ENCODE data around the gene DYNLL1. TPM values are rescaled to one million over a fixed set of nuclear protein-coding genes. Genes with fewer than 3 reads are reported as not detected.

The DYNLL1 gene
- total and polyA plus RNA-seq, 2 donors (not counting 3 experiments of a cell fraction or from before 2014, with no cell fraction given): 469 to 600 TPM

- H3K9me1 ChIP-seq (replicated peaks; ENCODE audit: control insufficient read depth, extremely low read depth, insufficient read depth, low read length): no peaks in the 10 kb centered on the region
- H3K79me2 ChIP-seq (ENCODE audit: control insufficient read depth, insufficient read depth, low read length): peaks cover 94% of the 10 kb centered on the region
- peaks cover 18% of the 10 kb centered on the region for H4K20me1 ChIP-seq (replicated peaks; ENCODE audit: control insufficient read depth, extremely low read depth, insufficient read depth, low read length)
- FAIRE-seq (no peak), DNase-seq (ENCODE audit: low read depth, low spot score) (peak; percentile 87)
- dilution Hi-C loops (cut with MboI; ENCODE audit: extremely low pct_ligation_motif_present, low sequenced_read_pairs) (no loop called here), intact Hi-C loops (cut with micrococcal nuclease) (no loop called here)
- no peak overlapping the region for H3K4me3 ChIP-seq (replicated peaks in 1 of 3; ENCODE audit: insufficient read depth in 1 of 3, low read depth in 1 of 3, low read length in 3 of 3)
- H2AFZ ChIP-seq (ENCODE audit: low read depth, low read length): no peak overlapping the region
- peaks cover 55% of the 10 kb centered on the region for H3K4me1 ChIP-seq (ENCODE audit: control insufficient read depth, extremely low read depth, insufficient read depth, low read length)
- H3K9ac ChIP-seq (replicated peaks; ENCODE audit: extremely low read depth, insufficient read depth, low read length): no peak overlapping the region
- H3K4me2 ChIP-seq (ENCODE audit: insufficient read depth, low read length): no peak overlapping the region
- BruUV-seq (replicated peaks): no TSS peak
- H3K36me3 ChIP-seq (ENCODE audit: control insufficient read depth in 2 of 2, extremely low read depth in 1 of 2, insufficient read depth in 2 of 2, low read length in 2 of 2): no peaks in the 10 kb centered on the region
- H3K27me3 ChIP-seq (ENCODE audit: control insufficient read depth in 2 of 2, insufficient read depth in 2 of 2, low read length in 2 of 2): no peaks in the 10 kb centered on the region
- CTCF ChIA-PET: no interaction called here
- peak overlapping the region; percentile 8 for H3K27ac ChIP-seq (ENCODE audit: insufficient read depth, low read depth, low read length)
- TF ChIP-seq, protein P1, sequence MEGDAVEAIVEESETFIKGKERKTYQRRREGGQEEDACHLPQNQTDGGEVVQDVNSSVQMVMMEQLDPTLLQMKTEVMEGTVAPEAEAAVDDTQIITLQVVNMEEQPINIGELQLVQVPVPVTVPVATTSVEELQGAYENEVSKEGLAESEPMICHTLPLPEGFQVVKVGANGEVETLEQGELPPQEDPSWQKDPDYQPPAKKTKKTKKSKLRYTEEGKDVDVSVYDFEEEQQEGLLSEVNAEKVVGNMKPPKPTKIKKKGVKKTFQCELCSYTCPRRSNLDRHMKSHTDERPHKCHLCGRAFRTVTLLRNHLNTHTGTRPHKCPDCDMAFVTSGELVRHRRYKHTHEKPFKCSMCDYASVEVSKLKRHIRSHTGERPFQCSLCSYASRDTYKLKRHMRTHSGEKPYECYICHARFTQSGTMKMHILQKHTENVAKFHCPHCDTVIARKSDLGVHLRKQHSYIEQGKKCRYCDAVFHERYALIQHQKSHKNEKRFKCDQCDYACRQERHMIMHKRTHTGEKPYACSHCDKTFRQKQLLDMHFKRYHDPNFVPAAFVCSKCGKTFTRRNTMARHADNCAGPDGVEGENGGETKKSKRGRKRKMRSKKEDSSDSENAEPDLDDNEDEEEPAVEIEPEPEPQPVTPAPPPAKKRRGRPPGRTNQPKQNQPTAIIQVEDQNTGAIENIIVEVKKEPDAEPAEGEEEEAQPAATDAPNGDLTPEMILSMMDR (IDR thresholded peaks at IDR 0.05; ENCODE audit: extremely low read depth in 1 of 2, insufficient read depth in 1 of 2, low read depth in 1 of 2, low read length in 2 of 2): no peak
- TF ChIP-seq EZH2 (IDR thresholded peaks at IDR 0.05; ENCODE audit: borderline replicate concordance, low read depth, low read length, severe bottlenecking) (no peak), MYC (IDR thresholded peaks at IDR 0.05; ENCODE audit: low read depth, low read length) (no peak), FOS (IDR thresholded peaks at IDR 0.05; ENCODE audit: borderline replicate concordance, insufficient read depth, low read length) (no peak), GATA2 (IDR thresholded peaks at IDR 0.05; ENCODE audit: insufficient read depth, insufficient read length, low read depth, low read length) (peak; percentile 27)
- no peaks in the 10 kb centered on the region for H3K9me3 ChIP-seq (replicated peaks; ENCODE audit: control insufficient read depth, insufficient read depth, low read length)
- POLR2A ChIA-PET: no interaction called here
These were observed 44.5 kb downstream of the DYNLL1 start for GRCh38 chr12:120540445-120540844.

GRCh38 chr12:120542166-120542565, 46.3 kb downstream of the DYNLL1 start:
- Histone ChIP-seq H3K4me1 (ENCODE audit: control insufficient read depth, extremely low read depth, insufficient read depth, low read length) (peaks cover 45% of the 10 kb centered on the region), H2AFZ (ENCODE audit: low read depth, low read length) (no peak overlapping the region), H3K9me1 (replicated peaks; ENCODE audit: control insufficient read depth, extremely low read depth, insufficient read depth, low read length) (no peaks in the 10 kb centered on the region), H3K27me3 (ENCODE audit: control insufficient read depth in 2 of 2, insufficient read depth in 2 of 2, low read length in 2 of 2) (no peaks in the 10 kb centered on the region), H3K9ac (replicated peaks; ENCODE audit: extremely low read depth, insufficient read depth, low read length) (no peak overlapping the region), H3K9me3 (replicated peaks; ENCODE audit: control insufficient read depth, insufficient read depth, low read length) (no peaks in the 10 kb centered on the region), H3K27ac (ENCODE audit: insufficient read depth, low read depth, low read length) (no peak overlapping the region), H3K4me3 (replicated peaks in 1 of 3; ENCODE audit: insufficient read depth in 1 of 3, low read depth in 1 of 3, low read length in 3 of 3) (no peak overlapping the region), H3K36me3 (ENCODE audit: control insufficient read depth in 2 of 2, extremely low read depth in 1 of 2, insufficient read depth in 2 of 2, low read length in 2 of 2) (peaks cover 2 to 10% of the 10 kb centered on the region in 2 experiments), H3K79me2 (ENCODE audit: control insufficient read depth, insufficient read depth, low read length) (peaks cover 94% of the 10 kb centered on the region), H3K4me2 (ENCODE audit: insufficient read depth, low read length) (no peak overlapping the region), H4K20me1 (replicated peaks; ENCODE audit: control insufficient read depth, extremely low read depth, insufficient read depth, low read length) (peaks cover 12% of the 10 kb centered on the region)
- dilution Hi-C loops (cut with MboI; ENCODE audit: extremely low pct_ligation_motif_present, low sequenced_read_pairs) (no loop called here), intact Hi-C loops (cut with micrococcal nuclease) (no loop called here)
- ChIA-PET CTCF (no interaction called here), POLR2A (no interaction called here)
- no peak for FAIRE-seq
- BruUV-seq (replicated peaks): no TSS peak
- TF ChIP-seq, protein P2, sequence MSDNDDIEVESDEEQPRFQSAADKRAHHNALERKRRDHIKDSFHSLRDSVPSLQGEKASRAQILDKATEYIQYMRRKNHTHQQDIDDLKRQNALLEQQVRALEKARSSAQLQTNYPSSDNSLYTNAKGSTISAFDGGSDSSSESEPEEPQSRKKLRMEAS (IDR thresholded peaks at IDR 0.05; ENCODE audit: insufficient read depth, insufficient read length): no peak
- TF ChIP-seq MYC (IDR thresholded peaks at IDR 0.05; ENCODE audit: low read depth, low read length) (no peak), JUN (IDR thresholded peaks at IDR 0.05; ENCODE audit: borderline replicate concordance, insufficient read depth, insufficient read length, low read depth) (no peak), POLR2AphosphoS5 (IDR thresholded peaks at IDR 0.05; ENCODE audit: insufficient read depth, low read depth, low read length) (no peak), POLR2A (IDR thresholded peaks at IDR 0.05; ENCODE audit: low read depth, low read length) (no peak), GATA2 (IDR thresholded peaks at IDR 0.05; ENCODE audit: insufficient read depth, insufficient read length, low read depth, low read length) (no peak), EZH2 (IDR thresholded peaks at IDR 0.05; ENCODE audit: borderline replicate concordance, low read depth, low read length, severe bottlenecking) (no peak), FOS (IDR thresholded peaks at IDR 0.05; ENCODE audit: borderline replicate concordance, insufficient read depth, low read length) (no peak)
- TF ChIP-seq, protein P1 (IDR thresholded peaks at IDR 0.05; ENCODE audit: extremely low read depth in 1 of 2, insufficient read depth in 1 of 2, low read depth in 1 of 2, low read length in 2 of 2): no peak
- DNase-seq (ENCODE audit: low read depth, low spot score): no peak
